SH-SY5Y (cell line): Measurements from ENCODE around the gene TGM6.

ENCODE experiments used
- GATA2 ChIP-seq: IDR thresholded peaks from 2 replicates; pipeline ENCODE4 v1.6.1; 2011; ENCODE audit warnings: mild to moderate bottlenecking, low read depth, low read length
- GATA3 ChIP-seq: IDR thresholded peaks from 2 replicates; pipeline ENCODE4 v1.6.1; 2011; ENCODE audit warnings: low read depth, mild to moderate bottlenecking, low read length, moderate library complexity

DNA sequence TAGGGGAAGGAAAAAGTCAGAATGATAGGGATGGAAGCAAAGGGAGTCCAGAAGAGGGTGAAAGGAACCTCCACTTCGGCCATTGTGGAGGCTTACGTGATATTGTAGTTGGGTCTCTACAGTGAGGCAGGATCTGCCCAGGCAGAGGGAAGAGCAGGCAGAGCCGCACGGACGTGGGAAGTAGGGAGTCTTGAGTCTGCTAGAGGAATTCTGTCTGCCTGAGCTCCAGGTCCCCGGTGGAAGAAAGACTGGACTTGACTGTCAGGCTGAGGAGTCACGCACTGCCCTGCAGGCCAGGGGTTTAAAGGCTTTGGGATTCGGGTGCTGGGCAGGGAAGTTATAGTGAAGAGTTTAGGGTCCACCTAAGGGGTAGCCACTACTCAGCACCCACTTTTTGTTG is 16.4 kb downstream of the TGM6 start:
- TF ChIP-seq GATA2 (no peak), GATA3 (no peak)
